H1 (cell line): ENCODE data around the gene ENKUR. TPM values are rescaled to one million over a fixed set of nuclear protein-coding genes. Genes with fewer than 3 reads are reported as not detected.

Experiments
- CTCF ChIA-PET: fragments of 300-600 bp; sonication (Branson Sonifier 250); formaldehyde crosslinking; loops from one replicate; lab custom pipeline; 2021; ENCODE audit not compliant: partially characterized antibody; lab: Charles Lee
- POLR2A ChIA-PET: fragments of 300-600 bp; sonication (Branson Sonifier 250); formaldehyde crosslinking; loops from one replicate; lab custom pipeline; 2021; ENCODE audit warnings: inconsistent platforms; ENCODE audit not compliant: partially characterized antibody; lab: Charles Lee
- DNase-seq, 2 experiments: peaks; one replicate each; pipeline versions ENCODE4 v3.0.0 to v3.0.0-alpha.2; 2010 to 2022; ENCODE audit warnings: low spot score in 2 of 2, low read depth in 1 of 2, mixed read lengths in 1 of 2
- FAIRE-seq: peaks from 2 replicates; lab custom pipeline; 2011; peaks lifted over from hg19 to GRCh38; lab: Jason Lieb, UNC
- H2AFZ ChIP-seq: 2 replicates; pipeline ENCODE4 v1.8.1; 2012; ENCODE audit warnings: low read length, inconsistent platforms
- H2AK5ac ChIP-seq: 2 replicates; pipeline ENCODE4 v1.6.1; 2013; ENCODE audit warnings: low read depth, low read length
- H2BK120ac ChIP-seq: replicated peaks from 2 replicates; pipeline ENCODE3; 2013; ENCODE audit warnings: low read depth, low read length, inconsistent platforms
- H2BK12ac ChIP-seq: 2 replicates; pipeline ENCODE4 v1.6.1; 2013; ENCODE audit warnings: low read depth, low read length
- H2BK15ac ChIP-seq: 2 replicates; pipeline ENCODE4 v1.6.1; 2013; ENCODE audit warnings: low read length
- H2BK20ac ChIP-seq: 2 replicates; pipeline ENCODE4 v1.6.1; 2013; ENCODE audit warnings: low read length
- H2BK5ac ChIP-seq: 2 replicates; pipeline ENCODE4 v1.6.1; 2013; ENCODE audit warnings: low read depth, low read length
- H3K14ac ChIP-seq: 2 replicates; pipeline ENCODE4 v1.6.1; 2013; ENCODE audit warnings: inconsistent platforms; ENCODE audit not compliant: insufficient read length
- H3K18ac ChIP-seq: 2 replicates; pipeline ENCODE4 v1.6.1; 2013; ENCODE audit warnings: low read length; ENCODE audit errors: extremely low read depth
- H3K23ac ChIP-seq: 2 replicates; pipeline ENCODE4 v1.6.1; 2013; ENCODE audit warnings: inconsistent platforms; ENCODE audit not compliant: insufficient read length
- H3K23me2 ChIP-seq: 2 replicates; pipeline ENCODE4 v1.6.1; 2013; ENCODE audit warnings: low read depth, low read length
- H3K27ac ChIP-seq: 2 replicates; pipeline ENCODE4 v1.6.1; 2011; ENCODE audit warnings: low read depth, low read length, inconsistent platforms
- H3K27me3 ChIP-seq, 4 experiments: replicated peaks in 1 of 4; 1 replicate in 1 of 4; 2 replicates in 3 of 4; pipeline versions ENCODE4 v1.6.1 to v1.8.1; 2011 to 2013; ENCODE audit warnings: low read length in 3 of 4, mild to moderate bottlenecking in 3 of 4, inconsistent platforms in 2 of 4, mixed read lengths in 2 of 4, moderate library complexity in 1 of 4; ENCODE audit not compliant: control insufficient read depth in 3 of 4, insufficient read depth in 3 of 4; ENCODE audit errors: extremely low read depth in 1 of 4
- H3K36me3 ChIP-seq, 4 experiments: 2 replicates each; pipeline versions ENCODE4 v1.6.1 to v1.8.1; 2011 to 2013; ENCODE audit warnings: mild to moderate bottlenecking in 4 of 4, low read length in 3 of 4, moderate library complexity in 2 of 4, control low read depth in 1 of 4, inconsistent platforms in 1 of 4; ENCODE audit not compliant: insufficient read depth in 4 of 4, control insufficient read depth in 2 of 4
- H3K4ac ChIP-seq: replicated peaks from 2 replicates; pipeline ENCODE3; 2013; ENCODE audit warnings: low read length, low read depth, mixed read lengths, inconsistent platforms; ENCODE audit not compliant: insufficient read length
- H3K4me1 ChIP-seq, 4 experiments: replicated peaks in 1 of 4; 1 replicate in 1 of 4; 2 replicates in 3 of 4; pipeline versions ENCODE4 v1.6.1 to v1.8.1; 2011 to 2013; ENCODE audit warnings: low read length in 3 of 4, inconsistent platforms in 2 of 4, mixed read lengths in 1 of 4; ENCODE audit not compliant: insufficient read depth in 4 of 4, control insufficient read depth in 3 of 4
- H3K4me2 ChIP-seq, 2 experiments: 2 replicates each; pipeline versions ENCODE4 v1.6.1 to v1.8.1; 2011 to 2013; ENCODE audit warnings: low read depth in 2 of 2, low read length in 2 of 2, control low read depth in 1 of 2, inconsistent platforms in 1 of 2, mild to moderate bottlenecking in 1 of 2; ENCODE audit not compliant: insufficient read depth in 1 of 2
- H3K4me3 ChIP-seq, 4 experiments: fragments of 200-600, 300-600 bp in 1 of 4; sonication (generic), shearing (Covaris generic), sonication (Bioruptor Twin) in 1 of 4; 2 replicates each; pipeline versions ENCODE4 v1.5.1 to v1.8.1; 2011 to 2016; ENCODE audit warnings: low read length in 4 of 4, low read depth in 3 of 4, control low read depth in 2 of 4, inconsistent platforms in 2 of 4, mild to moderate bottlenecking in 2 of 4, mixed read lengths in 1 of 4, moderate library complexity in 1 of 4; ENCODE audit not compliant: insufficient read depth in 2 of 4; ENCODE audit errors: extremely low read depth in 1 of 4
- H3K56ac ChIP-seq: replicated peaks from 2 replicates; pipeline ENCODE3; 2013; ENCODE audit warnings: low read depth, mild to moderate bottlenecking, mixed read lengths, low read length, inconsistent platforms; ENCODE audit not compliant: insufficient read length
- H3K79me1 ChIP-seq: 2 replicates; pipeline ENCODE4 v1.6.1; 2013; ENCODE audit warnings: low read depth, low read length, control low read depth
- H3K79me2 ChIP-seq, 2 experiments: 2 replicates each; pipeline versions ENCODE4 v1.6.1 to v1.8.1; 2012 to 2013; ENCODE audit warnings: low read length in 2 of 2, mild to moderate bottlenecking in 2 of 2, inconsistent platforms in 1 of 2; ENCODE audit not compliant: insufficient read depth in 2 of 2, control insufficient read depth in 1 of 2
- H3K9ac ChIP-seq, 4 experiments: replicated peaks in 1 of 4; 1 replicate in 1 of 4; 2 replicates in 3 of 4; pipeline versions ENCODE4 v1.6.1 to v1.8.1; 2011 to 2013; ENCODE audit warnings: low read depth in 3 of 4, low read length in 3 of 4, control low read depth in 2 of 4, mild to moderate bottlenecking in 2 of 4, moderate library complexity in 2 of 4, inconsistent platforms in 1 of 4; ENCODE audit errors: extremely low read depth in 1 of 4
- H3K9me3 ChIP-seq, 2 experiments: 2 replicates each; pipeline versions ENCODE4 v1.6.1 to v1.8.1; 2012 to 2013; ENCODE audit warnings: mild to moderate bottlenecking in 2 of 2, moderate library complexity in 2 of 2, control low read depth in 1 of 2, inconsistent platforms in 1 of 2, low read depth in 1 of 2, low read length in 1 of 2, mixed read lengths in 1 of 2; ENCODE audit not compliant: insufficient read depth in 2 of 2
- H4K20me1 ChIP-seq, 2 experiments: replicated peaks in 1 of 2; 2 replicates each; pipeline versions ENCODE3 to v1.8.1; 2011 to 2013; ENCODE audit warnings: inconsistent platforms in 2 of 2, low read length in 2 of 2, mild to moderate bottlenecking in 1 of 2; ENCODE audit not compliant: insufficient read depth in 2 of 2, control insufficient read depth in 1 of 2
- H4K5ac ChIP-seq: 2 replicates; pipeline ENCODE4 v1.6.1; 2013; ENCODE audit warnings: low read length, low read depth, mixed read lengths, inconsistent platforms; ENCODE audit not compliant: insufficient read length
- H4K8ac ChIP-seq: 2 replicates; pipeline ENCODE4 v1.8.0; 2013; ENCODE audit warnings: mild to moderate bottlenecking, moderate library complexity, low read length, inconsistent platforms; ENCODE audit not compliant: insufficient read depth; ENCODE audit errors: extremely low read depth
- H4K91ac ChIP-seq: replicated peaks from 2 replicates; pipeline ENCODE3; 2013; ENCODE audit warnings: low read length, mixed read lengths, inconsistent platforms; ENCODE audit not compliant: insufficient read length
- ASH2L ChIP-seq: fragments of 200-600, 300-600 bp; sonication (generic); IDR thresholded peaks from one replicate; pipeline ENCODE4 v1.7.1; 2017; ENCODE audit warnings: low read length
- CBX5 ChIP-seq: fragments of 300-800, 300-1000 bp; sonication (generic); IDR thresholded peaks from 2 replicates; pipeline ENCODE4 v1.7.1; 2016; ENCODE audit warnings: antibody characterized with exemption, low read length, low read depth
- CBX8 ChIP-seq: fragments of 300-800, 300-1000 bp; sonication (generic); IDR thresholded peaks from 2 replicates; pipeline ENCODE4 v1.7.1; 2016; ENCODE audit warnings: low read depth, low read length, borderline replicate concordance
- CEBPB ChIP-seq: IDR thresholded peaks from 2 replicates; pipeline ENCODE4 v1.6.1; 2012; ENCODE audit warnings: low read depth, low read length
- EZH2 ChIP-seq: fragments of 200-600 bp; sonication (generic); IDR thresholded peaks from 2 replicates; pipeline ENCODE4 v1.7.1; 2012; ENCODE audit warnings: low read depth, mild to moderate bottlenecking, moderate library complexity, low read length, inconsistent platforms; ENCODE audit not compliant: severe bottlenecking
- GTF2F1 ChIP-seq: IDR thresholded peaks from 2 replicates; pipeline ENCODE4 v1.6.1; 2012; ENCODE audit warnings: low read depth, low read length, improper control_type of control experiment, borderline replicate concordance
- JUN ChIP-seq: IDR thresholded peaks from 2 replicates; pipeline ENCODE4 v1.6.1; 2011; ENCODE audit warnings: low read depth, mild to moderate bottlenecking, improper control_type of control experiment, low read length
- SP1 ChIP-seq: IDR thresholded peaks from 2 replicates; pipeline ENCODE4 v1.6.1; 2011; ENCODE audit warnings: low read depth, low read length
- SP4 ChIP-seq: IDR thresholded peaks from 2 replicates; pipeline ENCODE4 v1.6.1; 2012; ENCODE audit warnings: low read length, inconsistent platforms
- TAF7 ChIP-seq: optimal IDR thresholded peaks from 2 replicates; pipeline ENCODE3; 2011; ENCODE audit warnings: low read depth, mild to moderate bottlenecking, inconsistent platforms, low read length, moderate library complexity, borderline replicate concordance
- WGBS, 2 experiments: shearing (Covaris generic) in 1 of 2; methylation state at CpG; one replicate each; pipeline versions ENCODE4 v1.1.6 to v1.1.7; 2013 to 2015; ENCODE audit warnings: low lambda C conversion rate in 2 of 2, mixed read lengths in 2 of 2, inconsistent platforms in 1 of 2, low coverage in 1 of 2, missing lambda C conversion rate in 1 of 2; ENCODE audit not compliant: insufficient replicate concordance in 2 of 2, insufficient coverage in 1 of 2, insufficient read length in 1 of 2; ENCODE audit errors: extremely low coverage in 1 of 2, missing lambda C conversion rate in 1 of 2; 5-methylcytosine and 5-hydroxymethylcytosine counted together
- polyA plus RNA-seq, 7 experiments: library from polyadenylated mRNA; depleted of rRNA in 3 of 7; stranded (reverse) in 5 of 7; unstranded in 2 of 7; fragments of >200 nt in 5 of 7; fragments of 200-250 nt in 2 of 7; gene quantifications; 1 replicate in 5 of 7; 2 replicates in 1 of 7; 4 replicates in 1 of 7; pipeline versions ENCODE4 v1.2.1 to v1.2.3, GENCODE V29; 2011 to 2013; ENCODE audit warnings: missing spikeins in 2 of 7, mixed read lengths in 2 of 7
- total RNA-seq: library from RNA; stranded (reverse); fragmentation: NEBNext Ultra II Directional; extraction: Animal tissue kit (Norgen Biotek cat#: 25700); gene quantifications from 2 replicates; pipeline ENCODE4 v1.2.1, GENCODE V29; 2021

Gene ENKUR
- total and polyA plus RNA-seq, 2 of the 8 experiments (the other 6 are each of a cell fraction or from before 2014, with no cell fraction given) = not detected

GRCh38 chr10:25036381-25036780 is 20.4 kb upstream of the ENKUR start:
- no peak overlapping the region for H4K8ac ChIP-seq
- H3K27ac ChIP-seq = no peak overlapping the region
- no peak overlapping the region for H2BK20ac ChIP-seq
- no peak for TF ChIP-seq ASH2L
- no peak for TF ChIP-seq CEBPB
- TF ChIP-seq CBX5 = no peak
- TF ChIP-seq TAF7 = no peak
- no peak for TF ChIP-seq EZH2
- no peak for TF ChIP-seq SP1
- no peak for TF ChIP-seq JUN
- TF ChIP-seq CBX8 = no peak
- TF ChIP-seq SP4 = no peak
- no peak for TF ChIP-seq GTF2F1
- H2BK5ac ChIP-seq = no peak overlapping the region
- H4K20me1 ChIP-seq = no peaks in the 10 kb centered on the region
- no peak overlapping the region for H2AFZ ChIP-seq
- H4K5ac ChIP-seq = no peak overlapping the region
- H3K4me1 ChIP-seq = no peaks in the 10 kb centered on the region
- no peaks in the 10 kb centered on the region for H3K79me1 ChIP-seq
- no peaks in the 10 kb centered on the region for H3K79me2 ChIP-seq
- H3K27me3 ChIP-seq = no peaks in the 10 kb centered on the region
- no peak overlapping the region for H3K23ac ChIP-seq
- DNase-seq = no peak
- H3K36me3 ChIP-seq = no peaks in the 10 kb centered on the region
- no peak overlapping the region for H2BK12ac ChIP-seq
- no peak overlapping the region for H2AK5ac ChIP-seq
- FAIRE-seq = no peak
- no peak overlapping the region for H3K4ac ChIP-seq
- no peak overlapping the region for H3K4me2 ChIP-seq
- H3K9me3 ChIP-seq = no peaks in the 10 kb centered on the region
- no peak overlapping the region for H3K56ac ChIP-seq
- 85% methylated on average over 3 of the region's 3 CpGs; no CpG with 5 or more reads in 1 of the 2 experiments for WGBS, 2 experiments
- no peak overlapping the region for H2BK120ac ChIP-seq
- H2BK15ac ChIP-seq = no peak overlapping the region
- H3K18ac ChIP-seq = no peak overlapping the region
- ChIA-PET CTCF (no interaction called here), POLR2A (no interaction called here)
- H3K4me3 ChIP-seq = no peak overlapping the region
- no peak overlapping the region for H4K91ac ChIP-seq
- no peaks in the 10 kb centered on the region for H3K23me2 ChIP-seq
- no peak overlapping the region for H3K9ac ChIP-seq
- no peak overlapping the region for H3K14ac ChIP-seq
